GM19023 (cell line): ENCODE measurements around the gene HCRTR2.

ENCODE experiments used
- ATAC-seq: cut with Tn5 transposase; IDR thresholded peaks from one replicate; pipeline ENCODE4 v1.9.1; 2021; ENCODE audit warnings: mild to moderate bottlenecking, moderate library complexity; ENCODE audit not compliant: unreplicated experiment

HCRTR2 gene

GRCh38 chr6:55319961-55320695 is 145.8 kb downstream of the HCRTR2 start:
- no peak for ATAC-seq

- no peak for ATAC-seq
These were observed 146.4 kb downstream of the HCRTR2 start for GRCh38 chr6:55320696-55321086.

- no peak for ATAC-seq
These were observed 152.9 kb downstream of the HCRTR2 start, which contains the start of gene GFRAL for GRCh38 chr6:55327169-55327568. Gene GFRAL (plus strand): TSS chr6:55327469. CDS start chr6:55327555, 86 bp downstream.
